NCI-H1694 treated with DMSO at 0.1 percent for 48 hours (cell line): Measurements from ENCODE around the gene TSC22D2.

Experiments
- DNase-seq: peaks from one replicate; lab custom pipeline; 2025; lab: John Stamatoyannopoulos, UW

The TSC22D2 gene

GRCh38 chr3:150412561-150413231 lies 4.6 kb downstream of the TSC22D2 start:
- DNase-seq = no peak

DNA sequence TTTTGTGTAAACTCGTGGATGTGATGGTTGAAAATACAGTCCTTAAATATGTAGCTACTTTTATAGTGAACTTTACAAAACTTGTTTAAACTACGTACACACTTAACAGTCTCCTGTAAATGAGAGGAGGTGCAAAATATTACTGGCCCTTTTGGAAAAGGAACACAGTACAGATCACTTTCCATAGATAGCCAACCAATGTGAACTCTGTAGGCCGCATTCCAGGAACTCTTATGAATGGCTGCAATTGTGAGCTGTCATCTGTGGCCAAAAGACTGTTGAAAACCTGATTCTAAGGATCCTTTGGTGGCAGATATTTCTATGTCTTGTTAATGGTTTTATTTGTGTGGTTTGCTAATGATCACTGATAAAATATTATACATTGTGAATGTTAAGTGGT lies 6.2 kb downstream of the TSC22D2 start:
- DNase-seq = no peak

GRCh38 chr3:150414959-150415358 lies 6.9 kb downstream of the TSC22D2 start:
- no peak for DNase-seq

DNA sequence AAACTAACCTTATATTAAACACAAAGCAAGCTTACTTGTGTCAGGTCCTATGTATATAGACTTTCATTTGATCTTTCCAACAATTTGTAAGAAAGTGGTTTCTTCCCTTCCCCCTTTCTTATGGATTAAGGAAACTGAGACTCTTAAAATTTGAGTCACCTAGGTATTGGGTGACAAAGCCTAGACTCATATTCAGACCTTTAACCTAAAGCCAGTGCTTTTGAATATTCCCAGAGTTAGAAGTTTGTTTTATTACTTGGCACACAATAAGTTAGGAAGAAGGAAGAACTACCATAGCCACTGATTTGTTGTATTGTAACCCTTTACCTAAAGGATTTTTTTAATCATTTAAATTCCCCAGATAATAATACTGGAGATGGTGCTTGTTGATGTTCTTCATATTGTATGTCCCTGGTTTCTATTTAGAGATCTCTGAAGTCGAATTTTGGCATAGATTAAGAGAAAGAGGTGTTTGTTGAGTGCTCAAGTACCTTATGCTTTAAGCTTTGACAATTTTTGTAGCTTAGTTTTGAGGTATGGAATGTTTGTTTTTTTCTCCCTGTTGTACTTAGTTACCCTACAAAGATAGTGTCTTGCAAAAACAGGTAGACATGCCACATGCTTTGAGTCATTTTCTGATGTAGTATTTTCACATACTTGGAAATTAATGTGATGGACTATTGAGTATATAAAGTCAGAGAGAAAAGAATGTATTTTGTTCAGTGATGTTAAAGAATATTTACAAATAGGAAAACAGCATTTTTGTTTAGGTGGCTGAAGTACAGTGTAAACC lies 11.2 kb downstream of the TSC22D2 start:
- DNase-seq = no peak

DNA sequence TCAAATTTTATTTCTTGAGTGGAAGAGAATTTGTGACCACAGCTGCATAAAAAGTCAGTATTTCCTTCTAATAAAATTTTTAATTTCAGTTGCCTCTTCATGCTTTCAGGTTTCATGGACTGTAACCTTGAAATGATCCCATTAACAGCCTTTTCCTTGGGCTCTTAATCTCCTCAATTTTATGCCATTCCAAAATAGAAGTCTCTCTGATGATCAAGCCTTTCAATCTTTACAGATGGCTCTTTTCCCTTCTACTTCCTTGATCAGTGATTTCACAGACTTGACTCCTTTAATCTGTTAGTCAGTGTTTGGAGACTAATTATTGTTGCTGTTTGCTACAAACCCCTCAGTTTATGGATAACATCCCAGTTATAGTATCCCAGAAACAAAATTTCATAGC lies 11.9 kb downstream of the TSC22D2 start:
- no peak for DNase-seq

DNA sequence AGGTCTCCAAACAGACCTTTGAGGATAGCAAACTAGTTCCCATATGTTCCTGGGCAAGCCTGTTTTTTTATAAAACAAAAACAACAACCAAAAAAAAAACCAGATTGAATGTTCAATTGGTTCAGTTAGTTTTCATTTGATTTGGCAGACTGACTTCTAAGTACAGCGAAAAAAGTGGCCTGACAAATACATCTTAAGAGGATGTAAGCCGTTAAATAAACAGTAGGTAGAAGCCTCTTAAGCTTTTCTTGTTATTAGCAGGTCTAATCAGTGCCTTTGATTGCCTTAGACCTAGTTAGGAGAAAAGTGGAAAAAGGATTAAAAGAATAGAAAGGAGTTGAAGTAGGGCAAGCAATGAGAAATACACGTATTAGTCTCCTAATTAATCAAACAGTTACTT lies 13.2 kb downstream of the TSC22D2 start:
- no peak for DNase-seq

- DNase-seq = no peak
Measured at GRCh38 chr3:150421799-150422548, 13.9 kb downstream of the TSC22D2 start.

DNA sequence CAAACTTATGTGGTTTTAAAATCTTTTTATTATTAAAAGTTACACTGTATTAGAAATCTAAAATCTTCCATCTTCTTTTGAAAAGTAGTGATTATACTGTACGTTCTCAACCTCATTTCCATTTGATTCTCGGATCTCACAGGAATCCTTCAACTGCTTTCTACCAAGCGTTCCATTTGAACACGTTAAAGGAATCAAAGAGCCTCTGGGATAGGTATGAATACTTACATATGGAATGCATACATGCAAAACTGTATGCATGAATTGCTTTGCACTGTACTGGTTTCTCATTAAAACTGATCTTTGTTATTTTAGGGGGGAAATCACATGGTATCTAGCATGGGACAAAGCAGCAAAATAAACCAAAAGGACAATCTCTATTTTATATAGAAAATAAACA lies 14.8 kb downstream of the TSC22D2 start:
- DNase-seq = no peak

DNA sequence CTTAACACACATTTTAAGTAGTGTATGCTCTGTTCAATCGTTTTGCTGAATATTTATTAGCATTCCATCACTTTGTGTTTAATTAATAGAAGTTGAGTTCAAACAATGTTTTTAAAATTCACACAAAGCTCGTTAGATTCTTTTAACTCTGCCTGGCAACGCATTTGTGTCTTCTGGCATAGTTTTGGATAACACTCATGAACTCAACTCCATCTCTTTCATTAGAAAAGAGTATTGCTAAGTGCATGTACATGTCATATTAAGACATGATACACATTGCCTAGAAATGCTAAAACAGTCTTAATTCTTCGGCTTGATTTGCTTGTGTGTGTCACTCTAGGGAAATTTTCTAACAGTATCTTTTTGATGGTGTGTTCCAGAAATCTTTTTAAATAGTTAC lies 15.7 kb downstream of the TSC22D2 start:
- DNase-seq = no peak

DNA sequence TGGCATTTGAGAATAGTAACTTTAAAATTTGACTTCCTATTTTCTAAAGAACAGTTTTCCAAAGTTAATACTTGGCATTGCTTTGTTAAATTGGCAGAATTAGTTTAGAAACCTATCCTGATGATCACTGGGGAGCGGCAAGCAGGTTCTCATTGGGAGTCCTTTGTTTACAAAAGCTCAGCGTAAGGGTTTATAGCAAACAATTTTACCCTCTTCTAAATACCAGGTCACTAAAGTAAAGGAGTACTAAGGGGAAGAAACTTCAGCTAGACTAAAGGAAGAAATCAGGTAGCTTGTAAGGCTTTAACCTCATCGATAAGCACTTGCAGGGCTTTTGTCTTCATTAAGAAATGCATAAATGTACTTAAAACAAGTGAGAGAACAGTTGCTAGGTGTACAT lies 18.2 kb downstream of the TSC22D2 start:
- DNase-seq = no peak

DNA sequence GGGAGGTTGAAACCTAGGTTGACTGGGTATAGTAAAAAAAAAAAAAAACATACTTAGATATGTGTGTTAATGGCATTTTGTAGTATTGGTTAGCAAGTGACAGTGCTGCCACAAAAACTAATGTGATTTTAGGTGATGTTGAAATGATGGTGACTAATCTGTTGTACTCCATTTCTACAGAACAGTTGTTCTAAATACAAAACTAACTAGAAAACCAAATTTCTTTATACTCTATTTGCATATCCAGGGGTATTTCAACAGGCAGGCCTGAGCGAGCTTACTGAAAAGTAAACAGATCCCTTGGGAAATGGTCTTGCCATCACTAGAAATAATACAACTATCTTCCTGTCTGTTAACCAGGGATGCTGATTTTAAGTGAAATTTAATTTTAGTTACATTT lies 20.5 kb downstream of the TSC22D2 start:
- no peak for DNase-seq

- no peak for DNase-seq
Measured at GRCh38 chr3:150429767-150430671, 21.9 kb downstream of the TSC22D2 start.

DNA sequence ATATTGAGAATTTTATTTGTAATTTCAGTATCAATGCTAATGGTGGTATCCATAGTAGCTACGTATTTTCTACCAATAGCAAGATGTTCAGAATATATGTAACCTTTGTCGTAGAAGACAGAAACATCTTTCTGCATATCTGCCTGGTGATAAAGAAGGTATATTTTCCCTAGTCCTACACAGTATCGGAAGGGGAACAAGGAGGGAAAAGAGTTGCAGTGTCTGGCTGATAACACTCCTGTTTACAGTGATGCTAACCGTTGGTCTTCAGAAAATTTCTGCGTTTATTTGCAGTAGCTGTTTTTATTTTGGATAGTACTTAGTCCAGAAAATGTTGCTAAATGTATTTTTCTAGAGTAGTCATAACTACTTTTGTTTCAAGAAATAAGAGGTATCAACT lies 25.2 kb downstream of the TSC22D2 start:
- no peak for DNase-seq

DNA sequence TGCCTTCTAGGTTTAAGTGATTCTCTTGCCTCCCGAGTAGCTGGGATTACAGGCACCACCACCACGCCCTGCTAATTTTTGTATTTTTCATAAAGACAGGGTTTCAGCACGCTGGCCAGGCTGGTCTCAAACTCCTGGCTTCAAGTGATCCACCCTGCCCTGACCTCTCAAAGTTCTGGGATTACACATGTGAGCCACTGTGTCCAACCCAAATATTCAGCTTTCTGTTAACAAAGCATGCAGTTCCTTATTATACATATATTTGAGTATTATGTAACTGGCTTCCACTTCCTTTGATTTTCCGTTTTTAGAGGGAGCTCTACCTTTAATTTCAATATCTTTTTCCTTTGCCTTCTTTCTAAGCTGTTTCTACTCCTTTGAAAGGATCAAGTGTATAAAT lies 26.1 kb downstream of the TSC22D2 start:
- DNase-seq = no peak

GRCh38 chr3:150436161-150436560 lies 28.1 kb downstream of the TSC22D2 start:
- DNase-seq = no peak

GRCh38 chr3:150439657-150440056 lies 31.6 kb downstream of the TSC22D2 start:
- no peak for DNase-seq

GRCh38 chr3:150443331-150443741 lies 35.2 kb downstream of the TSC22D2 start:
- no peak for DNase-seq

DNA sequence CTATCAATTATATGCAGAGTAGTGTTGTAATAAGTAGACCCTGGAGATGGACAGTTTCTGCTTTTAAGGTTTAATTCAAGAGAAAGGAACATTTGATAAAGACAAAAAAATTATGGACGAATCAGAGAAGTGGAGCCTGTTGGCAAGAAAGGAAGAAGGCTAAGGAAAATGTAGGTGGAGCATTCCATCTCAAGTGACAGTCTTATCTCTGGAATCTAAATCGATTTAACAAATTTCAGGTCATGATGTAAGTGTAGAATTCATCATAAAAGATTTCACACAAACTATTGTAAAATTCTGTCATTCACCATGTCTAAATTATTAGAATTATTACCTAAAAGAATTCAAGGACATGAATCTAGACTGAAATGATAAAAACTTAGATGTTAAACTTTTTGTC lies 36.3 kb downstream of the TSC22D2 start:
- DNase-seq = no peak

DNA sequence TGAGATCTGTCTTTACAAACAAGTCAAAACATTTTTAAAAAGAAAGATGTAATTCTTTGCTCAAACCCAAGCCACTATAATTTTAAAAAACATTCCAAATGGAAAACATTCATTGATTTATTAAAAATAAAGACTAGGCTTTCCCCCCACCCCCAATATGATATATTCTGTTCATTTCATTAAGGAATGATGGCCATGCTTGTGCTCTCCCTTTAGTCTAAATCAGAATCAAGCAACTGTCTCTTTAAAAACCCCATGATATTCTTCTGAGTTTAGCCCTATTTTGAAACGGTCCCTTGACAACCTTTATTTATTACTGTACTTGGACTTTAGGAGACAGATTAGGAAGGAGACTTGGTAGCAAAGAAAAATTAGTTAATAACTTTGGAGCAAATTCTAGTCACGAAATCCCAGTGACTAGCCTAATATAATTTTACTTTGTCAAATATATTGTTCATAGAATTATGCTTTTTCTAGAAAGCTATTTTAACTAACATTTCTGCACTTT lies 38.4 kb downstream of the TSC22D2 start:
- DNase-seq = no peak

DNA sequence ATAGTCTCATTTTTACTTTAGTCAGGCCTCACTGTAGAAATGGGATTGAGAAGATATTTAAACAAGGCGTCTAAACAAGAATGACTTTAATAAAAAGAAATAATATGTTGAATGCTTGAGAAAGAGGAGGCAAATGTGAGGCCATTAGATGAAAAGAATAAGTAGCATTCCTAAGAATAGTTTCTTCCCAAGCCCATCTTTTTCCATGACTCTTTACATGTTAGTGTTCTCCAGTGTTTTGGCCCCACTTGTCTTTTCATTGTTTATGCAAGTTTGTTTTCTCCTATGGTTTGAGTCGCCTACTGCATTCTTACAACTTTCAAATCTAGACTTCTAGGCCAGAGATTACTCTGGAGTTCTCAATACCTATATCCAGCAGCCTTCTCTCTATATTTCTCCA lies 39.0 kb downstream of the TSC22D2 start:
- no peak for DNase-seq

GRCh38 chr3:150447631-150448465 lies 39.8 kb downstream of the TSC22D2 start:
- DNase-seq = no peak
